ENCODE measurements around the gene LIPC. TPM values are rescaled to one million over a fixed set of nuclear protein-coding genes. Genes with fewer than 3 reads are reported as not detected.

The LIPC gene
- polyA plus RNA-seq, 1 donor (not counting 4 experiments of a cell fraction or from before 2014, with no cell fraction given), result not detected

DNA sequence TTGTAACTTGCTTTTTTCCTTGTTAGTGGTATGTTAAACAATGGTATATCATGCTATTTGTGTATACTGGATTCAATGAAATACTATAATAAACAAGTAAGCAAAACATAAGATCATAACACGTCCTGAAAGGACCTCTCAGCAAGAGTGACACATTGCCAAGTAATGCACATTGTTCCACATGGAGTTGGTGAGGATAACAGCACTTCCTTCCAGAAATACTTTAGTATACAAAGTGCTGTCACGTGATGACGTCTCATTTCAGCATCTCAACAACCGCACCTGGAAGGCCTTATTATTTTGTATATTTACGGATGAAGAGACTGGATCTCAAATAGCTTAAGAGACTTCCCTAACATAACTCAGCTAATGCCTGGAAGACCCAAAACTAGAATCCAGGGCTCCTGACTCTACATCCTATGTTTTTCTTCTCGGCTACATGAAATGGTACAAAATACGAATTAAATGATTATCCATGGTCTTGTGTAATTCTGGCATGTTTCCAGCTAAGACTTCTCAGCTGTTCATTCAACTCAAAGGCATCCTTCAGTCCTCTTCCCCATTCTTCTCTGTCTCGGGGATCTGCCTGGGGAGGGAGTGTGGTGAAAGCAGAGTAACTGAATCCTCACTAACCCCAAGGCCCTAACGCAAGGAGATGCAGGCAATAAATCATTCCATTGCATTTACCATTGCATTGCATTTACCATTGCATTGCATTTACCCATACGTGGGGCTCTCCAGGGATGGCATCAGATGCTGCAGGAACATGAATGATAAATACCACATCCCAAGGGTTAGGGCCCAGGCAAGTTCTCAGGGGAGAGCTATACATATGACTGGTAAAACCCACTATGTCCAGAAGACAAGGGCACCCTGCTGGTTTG lies 79.2 kb downstream of the LIPC start:
- dilution Hi-C loops (cut with MboI; ENCODE audit: extremely low pct_ligation_motif_present, low sequenced_read_pairs), result no loop called here
- no peaks in the 10 kb centered on the region for H3K9me3 ChIP-seq (ENCODE audit: control insufficient read depth, low read depth, low read length)
- no peak overlapping the region for H3K4me3 ChIP-seq (ENCODE audit: control insufficient read depth in 2 of 3, extremely low read depth in 1 of 3, insufficient read depth in 2 of 3, low read depth in 1 of 3, low read length in 3 of 3)
- TF ChIP-seq EZH2 (IDR thresholded peaks at IDR 0.05; ENCODE audit: low read length), result no peak
- H3K27ac ChIP-seq (ENCODE audit: control insufficient read depth, insufficient read depth, low read length), result no peak overlapping the region
- FAIRE-seq (no peak), DNase-seq (ENCODE audit: low read depth, low spot score) (no peak)
- no peaks in the 10 kb centered on the region for H3K36me3 ChIP-seq (ENCODE audit: control insufficient read depth in 2 of 2, extremely low read depth in 1 of 2, insufficient read depth in 2 of 2, low read length in 2 of 2)
- peaks cover 27% of the 10 kb centered on the region for H3K4me1 ChIP-seq (ENCODE audit: control insufficient read depth, extremely low read depth, insufficient read depth, low read length)
- H3K27me3 ChIP-seq (ENCODE audit: control insufficient read depth, extremely low read depth, insufficient read depth, low read length), result no peaks in the 10 kb centered on the region
- H3K79me2 ChIP-seq (ENCODE audit: control insufficient read depth, insufficient read depth, low read length), result no peaks in the 10 kb centered on the region
- H3K9ac ChIP-seq (ENCODE audit: control insufficient read depth, extremely low read depth, insufficient read depth, low read length), result no peak overlapping the region
- H4K20me1 ChIP-seq (ENCODE audit: control insufficient read depth, extremely low read depth, insufficient read depth, low read length), result no peaks in the 10 kb centered on the region
- H3K9me1 ChIP-seq (ENCODE audit: control insufficient read depth, extremely low read depth, insufficient read depth, low read length), result no peaks in the 10 kb centered on the region
- no peak overlapping the region for H3K4me2 ChIP-seq (ENCODE audit: control insufficient read depth, extremely low read depth, insufficient read depth, low read depth, low read length)
- no peak overlapping the region for H2AFZ ChIP-seq (ENCODE audit: control insufficient read depth, low read length)

DNA sequence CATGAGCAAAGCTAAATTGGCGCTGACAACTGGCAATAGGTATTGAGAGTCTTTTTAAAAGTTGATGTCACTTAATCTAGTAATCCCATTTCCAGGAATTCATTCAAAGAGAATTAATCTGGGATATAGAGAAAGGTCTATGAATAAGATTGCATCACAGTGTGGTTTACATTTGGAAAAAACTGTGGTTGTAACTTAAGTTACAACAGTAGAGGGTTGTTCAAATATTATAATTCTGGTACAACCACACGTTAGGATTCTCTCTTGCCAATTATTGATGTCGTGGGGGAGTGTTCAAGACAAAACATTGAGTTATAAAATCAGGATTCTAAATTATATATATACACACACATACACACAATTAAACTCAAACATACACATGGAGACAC lies 79.8 kb downstream of the LIPC start:
- Histone ChIP-seq H3K4me3 (ENCODE audit: control insufficient read depth in 2 of 3, extremely low read depth in 1 of 3, insufficient read depth in 2 of 3, low read depth in 1 of 3, low read length in 3 of 3) (no peak overlapping the region), H3K9me1 (ENCODE audit: control insufficient read depth, extremely low read depth, insufficient read depth, low read length) (no peaks in the 10 kb centered on the region), H3K27ac (ENCODE audit: control insufficient read depth, insufficient read depth, low read length) (no peak overlapping the region), H4K20me1 (ENCODE audit: control insufficient read depth, extremely low read depth, insufficient read depth, low read length) (no peaks in the 10 kb centered on the region), H3K4me2 (ENCODE audit: control insufficient read depth, extremely low read depth, insufficient read depth, low read depth, low read length) (no peak overlapping the region), H3K36me3 (ENCODE audit: control insufficient read depth in 2 of 2, extremely low read depth in 1 of 2, insufficient read depth in 2 of 2, low read length in 2 of 2) (no peaks in the 10 kb centered on the region), H3K27me3 (ENCODE audit: control insufficient read depth, extremely low read depth, insufficient read depth, low read length) (no peaks in the 10 kb centered on the region), H3K9ac (ENCODE audit: control insufficient read depth, extremely low read depth, insufficient read depth, low read length) (no peak overlapping the region), H2AFZ (ENCODE audit: control insufficient read depth, low read length) (no peak overlapping the region), H3K79me2 (ENCODE audit: control insufficient read depth, insufficient read depth, low read length) (no peaks in the 10 kb centered on the region), H3K9me3 (ENCODE audit: control insufficient read depth, low read depth, low read length) (no peaks in the 10 kb centered on the region), H3K4me1 (ENCODE audit: control insufficient read depth, extremely low read depth, insufficient read depth, low read length) (peaks cover 20% of the 10 kb centered on the region)
- dilution Hi-C loops (cut with MboI; ENCODE audit: extremely low pct_ligation_motif_present, low sequenced_read_pairs), result no loop called here
- DNase-seq (ENCODE audit: low read depth, low spot score) (no peak), FAIRE-seq (no peak)
- TF ChIP-seq EZH2 (IDR thresholded peaks at IDR 0.05; ENCODE audit: low read length), result no peak
- TF ChIP-seq, protein P1, sequence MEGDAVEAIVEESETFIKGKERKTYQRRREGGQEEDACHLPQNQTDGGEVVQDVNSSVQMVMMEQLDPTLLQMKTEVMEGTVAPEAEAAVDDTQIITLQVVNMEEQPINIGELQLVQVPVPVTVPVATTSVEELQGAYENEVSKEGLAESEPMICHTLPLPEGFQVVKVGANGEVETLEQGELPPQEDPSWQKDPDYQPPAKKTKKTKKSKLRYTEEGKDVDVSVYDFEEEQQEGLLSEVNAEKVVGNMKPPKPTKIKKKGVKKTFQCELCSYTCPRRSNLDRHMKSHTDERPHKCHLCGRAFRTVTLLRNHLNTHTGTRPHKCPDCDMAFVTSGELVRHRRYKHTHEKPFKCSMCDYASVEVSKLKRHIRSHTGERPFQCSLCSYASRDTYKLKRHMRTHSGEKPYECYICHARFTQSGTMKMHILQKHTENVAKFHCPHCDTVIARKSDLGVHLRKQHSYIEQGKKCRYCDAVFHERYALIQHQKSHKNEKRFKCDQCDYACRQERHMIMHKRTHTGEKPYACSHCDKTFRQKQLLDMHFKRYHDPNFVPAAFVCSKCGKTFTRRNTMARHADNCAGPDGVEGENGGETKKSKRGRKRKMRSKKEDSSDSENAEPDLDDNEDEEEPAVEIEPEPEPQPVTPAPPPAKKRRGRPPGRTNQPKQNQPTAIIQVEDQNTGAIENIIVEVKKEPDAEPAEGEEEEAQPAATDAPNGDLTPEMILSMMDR (optimal IDR thresholded peaks at IDR 0.05 in 1 of 3, IDR thresholded peaks at IDR 0.05 in 1 of 3, conservative IDR thresholded peaks at IDR 0.05 in 1 of 3; ENCODE audit: extremely low read depth in 1 of 3, insufficient read depth in 2 of 3, low read length in 3 of 3), result no peak
